GM12891 (cell line): ENCODE results near the gene CTNNA3.
"Not testable (repeated sequence)": the region's sequence is repeated elsewhere in the genome, so short reads cannot be mapped to it uniquely, and the experiment has no call there.

Source experiments
- DNase-seq: peaks from one replicate; pipeline ENCODE4 v3.0.0; 2011; ENCODE audit warnings: low spot score; ENCODE audit not compliant: insufficient read length
- FAIRE-seq: peaks from 2 replicates; lab custom pipeline; 2011; peaks lifted over from hg19 to GRCh38; lab: Jason Lieb, UNC
- PAX5 ChIP-seq: IDR thresholded peaks from 2 replicates; pipeline ENCODE4 v1.6.1; 2011; ENCODE audit warnings: low read length, moderate library complexity, mild to moderate bottlenecking; ENCODE audit not compliant: insufficient read depth, severe bottlenecking
- POLR2A ChIP-seq: IDR thresholded peaks from 2 replicates; pipeline ENCODE4 v1.6.1; 2011; ENCODE audit warnings: low read depth, low read length, control low read depth
- POLR2AphosphoS5 ChIP-seq: IDR thresholded peaks from 2 replicates; pipeline ENCODE4 v1.6.1; 2011; ENCODE audit warnings: low read depth, low read length, control low read depth
- POU2F2 ChIP-seq: IDR thresholded peaks from 2 replicates; pipeline ENCODE4 v1.6.1; 2011; ENCODE audit warnings: low read depth, mild to moderate bottlenecking, control low read depth, low read length, moderate library complexity
- SPI1 ChIP-seq: IDR thresholded peaks from 2 replicates; pipeline ENCODE4 v1.6.1; 2011; ENCODE audit warnings: low read depth, low read length, control low read depth
- TAF1 ChIP-seq: IDR thresholded peaks from 2 replicates; pipeline ENCODE4 v1.6.1; 2011; ENCODE audit warnings: low read depth, low read length, control low read depth

The CTNNA3 gene

GRCh38 chr10:67696679-67697078 lies 684 bp upstream of the CTNNA3 start:
- FAIRE-seq (no peak), DNase-seq (no peak)
- no peak for TF ChIP-seq TAF1
- no peak for TF ChIP-seq POLR2A
- no peak for TF ChIP-seq SPI1
- TF ChIP-seq POU2F2 = no peak
- TF ChIP-seq POLR2AphosphoS5 = no peak
- TF ChIP-seq PAX5 = no peak

GRCh38 chr10:67695555-67695954 lies 440 bp downstream of the CTNNA3 start:
- no peak for TF ChIP-seq POU2F2
- no peak for TF ChIP-seq TAF1
- TF ChIP-seq PAX5 = no peak
- no peak for TF ChIP-seq SPI1
- FAIRE-seq = no peak
- DNase-seq = no peak

DNA sequence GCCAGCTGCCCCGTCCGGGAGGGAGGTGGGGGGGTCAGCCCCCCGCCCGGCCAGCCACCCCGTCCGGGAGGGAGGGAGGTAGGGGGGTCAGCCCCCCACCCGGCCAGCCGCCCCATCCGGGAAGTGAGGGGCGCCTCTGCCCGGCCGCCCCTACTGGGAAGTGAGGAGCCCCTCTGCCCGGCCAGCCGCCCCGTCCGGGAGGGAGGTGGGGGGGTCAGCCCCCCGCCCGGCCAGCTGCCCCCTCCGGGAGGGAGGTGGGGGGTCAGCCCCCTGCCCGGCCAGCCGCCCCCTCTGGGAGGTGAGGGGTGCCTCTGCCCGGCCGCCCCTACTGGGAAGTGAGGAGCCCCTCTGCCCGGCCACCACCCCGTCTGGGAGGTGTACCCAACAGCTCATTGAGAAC lies 4.1 kb downstream of the CTNNA3 start:
- FAIRE-seq, DNase-seq: not testable (repeated sequence)

GRCh38 chr10:67690540-67690939 lies 5.5 kb downstream of the CTNNA3 start:
- FAIRE-seq = peak; percentile 38

GRCh38 chr10:67684140-67684539 lies 11.9 kb downstream of the CTNNA3 start:
- FAIRE-seq, DNase-seq: not testable (repeated sequence)

More at GRCh38 chr10:67690540-67690939, 5.5 kb downstream of the CTNNA3 start:
- not testable (repeated sequence) for DNase-seq

DNA sequence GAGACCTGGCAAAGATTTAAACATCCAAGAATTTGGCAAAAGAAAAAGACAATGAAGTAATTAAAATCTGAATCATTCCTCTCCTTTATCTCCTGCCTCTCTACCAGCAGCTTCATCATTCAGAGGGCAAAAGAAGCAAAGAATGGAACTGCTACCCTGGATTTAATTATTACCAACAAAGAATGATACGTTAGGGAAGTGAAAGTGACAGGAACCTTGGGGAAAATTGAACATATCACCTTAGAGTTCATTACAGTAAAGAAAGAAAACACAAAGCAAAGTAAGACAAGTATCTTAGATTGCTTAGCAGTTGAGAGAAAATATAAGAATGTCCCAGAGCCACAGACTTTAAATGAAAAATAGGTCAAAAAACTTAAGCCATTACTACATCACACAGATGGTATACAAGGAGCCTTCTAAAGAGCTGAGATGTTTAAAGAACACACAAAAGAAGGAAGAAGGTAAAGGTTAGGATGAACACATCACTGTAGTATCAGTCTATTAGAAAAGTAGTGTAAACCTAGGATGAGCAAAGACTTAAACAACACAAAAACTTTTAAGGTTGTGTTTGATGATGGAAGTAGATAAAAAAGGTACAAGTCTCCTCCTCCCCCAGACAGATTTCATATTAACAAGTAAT lies 17.5 kb downstream of the CTNNA3 start:
- TF ChIP-seq POU2F2 (no peak), SPI1 (peak; percentile 24), POLR2A (no peak), POLR2AphosphoS5 (no peak), TAF1 (no peak), PAX5 (no peak)
- DNase-seq (no peak), FAIRE-seq (no peak)

- no peak for DNase-seq
- no peak for FAIRE-seq
- TF ChIP-seq POLR2AphosphoS5 (no peak), TAF1 (no peak), PAX5 (no peak), SPI1 (no peak)
Observed at GRCh38 chr10:67676208-67676825, 19.7 kb downstream of the CTNNA3 start.

DNA sequence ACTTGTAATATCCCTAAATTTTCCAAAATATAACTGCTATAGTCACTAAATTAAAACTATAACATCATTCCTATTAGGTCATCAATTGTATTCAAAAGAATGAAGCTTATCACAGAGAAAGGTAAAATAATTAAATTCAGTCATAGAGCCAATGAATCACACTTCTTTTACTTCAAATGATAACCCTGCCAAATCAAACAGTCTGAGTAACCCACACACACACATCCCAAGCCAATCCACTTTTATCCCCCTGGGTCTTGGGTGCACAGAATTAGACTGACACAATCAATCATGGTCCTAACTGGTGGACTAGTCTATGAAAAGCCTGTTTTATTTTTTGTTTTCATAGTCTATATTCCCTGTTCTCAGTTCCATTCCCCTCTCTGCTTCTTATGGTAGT lies 25.6 kb downstream of the CTNNA3 start:
- DNase-seq = no peak
- no peak for FAIRE-seq
- TF ChIP-seq POLR2A (no peak), TAF1 (no peak), PAX5 (no peak), POLR2AphosphoS5 (no peak), SPI1 (no peak), POU2F2 (no peak)

DNA sequence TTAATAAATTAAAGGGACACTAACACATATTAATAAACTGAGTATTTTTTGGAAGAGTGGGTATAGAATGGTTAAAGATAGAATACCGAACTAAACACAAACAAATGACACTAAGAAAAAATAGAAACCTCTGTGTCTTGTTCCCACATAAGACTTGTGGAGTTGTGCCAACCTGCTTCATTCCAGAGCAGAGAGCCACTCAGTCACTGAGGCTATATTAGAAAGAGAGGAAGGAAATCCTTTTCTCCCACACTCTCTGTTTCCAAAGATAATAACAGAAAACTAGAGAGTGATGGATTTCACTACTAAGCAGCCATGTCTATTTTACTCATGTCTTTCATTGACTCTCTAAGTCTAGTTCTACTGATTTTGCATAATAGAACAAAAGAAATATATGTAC lies 26.0 kb downstream of the CTNNA3 start:
- no peak for DNase-seq
- TF ChIP-seq POLR2AphosphoS5 = no peak
- FAIRE-seq = no peak

DNA sequence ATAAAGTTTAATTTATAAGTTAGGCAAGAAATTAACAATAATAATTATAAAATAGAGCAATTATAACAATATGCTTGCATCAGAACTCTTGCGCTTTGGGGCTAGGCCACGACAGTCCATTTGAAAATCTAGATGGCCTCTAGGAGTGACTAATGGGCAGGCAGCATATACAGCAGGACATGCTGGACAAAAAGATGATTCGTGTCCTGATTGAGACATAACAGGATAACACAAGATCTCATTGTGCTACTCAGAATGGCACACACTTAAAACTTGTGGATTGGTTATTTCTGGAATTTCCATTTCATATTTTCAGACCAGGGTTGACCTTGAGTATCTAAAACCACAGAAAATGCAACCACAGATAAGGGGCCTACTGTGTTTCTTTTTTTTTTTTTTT lies 27.5 kb downstream of the CTNNA3 start:
- no peak for TF ChIP-seq POLR2AphosphoS5
- TF ChIP-seq POU2F2 = no peak
- TF ChIP-seq PAX5 = no peak
- TF ChIP-seq TAF1 = no peak
- TF ChIP-seq POLR2A = no peak
- no peak for TF ChIP-seq SPI1
- FAIRE-seq (no peak), DNase-seq (no peak)

GRCh38 chr10:67667035-67667425 lies 29.0 kb downstream of the CTNNA3 start:
- TF ChIP-seq SPI1 = no peak
- no peak for TF ChIP-seq POU2F2
- TF ChIP-seq TAF1 = no peak
- no peak for TF ChIP-seq PAX5
- TF ChIP-seq POLR2AphosphoS5 = no peak
- no peak for TF ChIP-seq POLR2A
- FAIRE-seq = no peak

More at GRCh38 chr10:67667035-67667425, 29.0 kb downstream of the CTNNA3 start:
- DNase-seq = no peak
